ENCODE results near the gene LYPD1. TPM values are rescaled to one million over a fixed set of nuclear protein-coding genes. Genes with fewer than 3 reads are reported as not detected.
"Not testable (repeated sequence)": the region's sequence is repeated elsewhere in the genome, so short reads cannot be mapped to it uniquely, and the experiment has no call there.

Gene LYPD1
- not detected in 2 replicates for total RNA-seq (2014; rRNA removed)
- 0.21 TPM for polyA plus RNA-seq (2012)

GRCh38 chr2:132669908-132670495 lies at the start of gene LYPD1:
TSS of gene LYPD1 (minus strand) at chr2:132670205. CDS start at chr2:132669932, 273 bp downstream.
- no peak for DNase-seq (ENCODE audit: low read depth)

DNA sequence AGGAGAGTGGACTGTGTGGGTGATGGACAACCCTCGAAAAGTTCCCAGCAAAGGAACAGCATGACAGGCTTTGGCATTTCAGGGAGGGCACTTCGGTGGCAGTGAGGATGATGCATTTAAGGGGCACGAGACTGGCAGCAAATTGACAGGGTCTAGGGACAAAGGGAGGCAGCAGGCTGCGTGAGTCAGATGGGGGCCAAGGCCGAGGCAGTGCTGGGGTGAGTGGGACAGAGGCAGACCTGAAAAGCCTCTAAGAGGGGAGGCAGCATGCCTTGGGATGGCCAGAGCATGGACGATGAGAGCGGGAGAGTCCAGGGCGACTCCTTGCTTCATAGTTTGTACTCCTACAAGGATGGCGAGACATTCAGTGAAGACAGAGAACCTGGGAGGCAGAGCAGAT lies 49.5 kb upstream of the LYPD1 start:
- DNase-seq (ENCODE audit: low read depth), result no peak

DNA sequence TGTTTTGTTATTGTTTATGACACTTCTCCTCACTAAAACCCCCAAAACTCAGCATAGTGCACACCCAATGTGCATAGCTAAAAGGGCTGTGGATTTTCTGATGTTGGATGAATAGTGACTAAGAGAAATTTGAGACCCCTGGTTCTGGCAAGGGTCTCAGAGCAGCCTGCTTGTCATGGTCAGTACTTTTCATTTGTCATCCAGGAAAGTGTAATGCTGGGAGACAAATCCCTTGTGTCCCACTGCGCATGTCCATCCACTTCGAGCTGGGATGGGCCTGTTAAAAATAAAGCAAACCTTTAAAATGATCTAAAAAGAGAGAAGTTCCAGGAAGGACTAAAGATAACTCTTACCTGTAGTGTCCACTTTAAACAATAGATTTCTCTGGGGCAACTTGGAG lies 46.9 kb upstream of the LYPD1 start:
- DNase-seq (ENCODE audit: low read depth), result no peak

- DNase-seq (ENCODE audit: low read depth), result no peak
Observed at GRCh38 chr2:132715386-132716351, 45.7 kb upstream of the LYPD1 start.

- DNase-seq (ENCODE audit: low read depth), result no peak
Observed at GRCh38 chr2:132703396-132703795, 33.4 kb upstream of the LYPD1 start.

GRCh38 chr2:132701810-132702209 lies 31.8 kb upstream of the LYPD1 start:
- no peak for DNase-seq (ENCODE audit: low read depth)

- DNase-seq (ENCODE audit: low read depth), result not testable (repeated sequence)
Observed at GRCh38 chr2:132699802-132700201, 29.8 kb upstream of the LYPD1 start.

DNA sequence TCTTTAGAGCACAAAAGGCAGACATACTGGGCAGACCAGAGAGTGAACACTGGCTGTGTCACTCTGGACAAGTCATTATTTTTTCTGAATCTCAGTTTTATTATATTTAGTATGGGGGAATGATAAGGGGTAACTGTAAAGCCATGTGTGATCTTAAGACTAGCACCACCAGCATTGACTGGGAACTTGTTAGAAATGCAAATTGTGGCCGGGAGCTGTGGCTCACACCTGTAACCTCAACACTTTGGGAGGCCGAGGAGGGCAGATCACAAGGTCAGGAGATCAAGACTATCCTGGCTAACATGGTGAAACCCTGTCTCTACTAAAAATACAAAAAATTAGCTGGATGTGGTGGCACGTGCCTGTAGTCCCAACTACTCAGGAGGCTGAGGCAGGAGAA lies 28.3 kb upstream of the LYPD1 start:
- DNase-seq (ENCODE audit: low read depth), result not testable (repeated sequence)

GRCh38 chr2:132697556-132698205 lies 27.7 kb upstream of the LYPD1 start:
- no peak for DNase-seq (ENCODE audit: low read depth)

- no peak for DNase-seq (ENCODE audit: low read depth)
Observed at GRCh38 chr2:132692816-132693215, 22.8 kb upstream of the LYPD1 start.

- DNase-seq (ENCODE audit: low read depth), result no peak
Observed at GRCh38 chr2:132691556-132691955, 21.6 kb upstream of the LYPD1 start.

DNA sequence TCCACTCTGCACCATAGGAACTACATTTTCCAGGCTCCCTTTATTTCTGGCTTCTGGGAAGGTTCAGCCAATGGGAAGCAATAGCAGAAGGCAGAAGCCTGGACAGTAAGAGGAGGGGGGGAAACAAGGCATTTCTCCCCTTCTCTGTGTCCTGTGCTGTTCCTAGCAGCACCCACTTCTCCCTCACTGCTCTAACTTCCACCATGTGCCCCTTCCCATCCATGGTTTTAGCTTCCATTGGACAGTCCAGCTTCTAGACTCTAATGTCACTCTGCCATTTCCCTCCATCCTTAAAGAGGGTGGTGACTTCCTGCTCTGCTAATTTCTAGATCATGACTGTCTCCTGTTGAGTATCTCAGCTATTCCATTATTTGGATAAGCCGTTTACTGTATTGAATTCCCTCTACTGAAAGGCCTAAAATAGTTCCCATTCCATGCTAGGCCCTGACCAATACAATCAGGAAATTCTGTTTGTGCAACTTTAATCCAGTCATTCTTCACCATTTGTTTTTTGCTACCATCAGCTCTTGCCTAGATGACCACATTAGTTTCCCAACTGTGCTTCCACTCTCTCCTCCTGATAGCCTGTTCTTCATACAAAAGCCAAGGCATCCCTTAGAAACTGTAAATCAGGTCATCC lies 20.8 kb upstream of the LYPD1 start:
- DNase-seq (ENCODE audit: low read depth), result no peak

DNA sequence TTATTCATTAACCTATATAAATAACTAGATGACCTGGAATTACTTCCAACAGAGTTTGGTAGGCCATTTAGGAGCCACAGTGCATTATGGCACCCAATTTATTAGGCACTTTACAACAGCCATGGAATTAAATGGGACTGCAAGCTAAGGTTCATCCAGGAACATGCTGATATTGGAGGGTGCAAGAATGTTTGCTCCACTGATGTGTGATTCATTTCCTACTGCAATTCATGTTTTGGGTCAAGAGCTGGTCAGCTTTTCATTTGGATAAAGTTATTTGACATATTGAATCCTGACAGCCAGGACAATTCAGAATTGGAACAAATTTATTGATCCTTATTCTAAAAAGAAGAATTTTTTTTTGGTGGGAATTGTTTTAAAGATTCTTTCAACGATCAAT lies 11.8 kb upstream of the LYPD1 start:
- DNase-seq (ENCODE audit: low read depth), result no peak

- no peak for DNase-seq (ENCODE audit: low read depth)
Observed at GRCh38 chr2:132680544-132680943, 10.5 kb upstream of the LYPD1 start.

GRCh38 chr2:132678483-132678882 lies 8.5 kb upstream of the LYPD1 start:
- no peak for DNase-seq (ENCODE audit: low read depth)

DNA sequence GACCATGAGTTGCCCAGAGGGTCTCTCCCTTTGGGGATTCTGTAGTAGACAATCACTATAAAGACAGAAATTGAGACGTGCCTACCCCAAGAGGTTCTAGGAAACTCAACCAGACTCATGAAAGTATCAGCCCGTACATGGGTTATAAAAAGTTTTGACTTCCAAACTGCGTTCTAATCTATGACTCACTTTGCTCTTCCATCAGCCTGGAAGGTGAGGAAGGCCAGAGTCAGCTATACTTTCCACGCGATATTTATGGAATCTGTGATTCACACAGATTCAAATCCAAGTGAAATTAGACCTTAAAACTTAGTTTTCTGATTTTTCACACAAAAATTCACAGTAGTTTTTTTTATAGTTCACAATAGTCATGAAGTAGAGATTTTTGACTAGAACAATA lies 7.7 kb upstream of the LYPD1 start:
- no peak for DNase-seq (ENCODE audit: low read depth)

- no peak for DNase-seq (ENCODE audit: low read depth)
Observed at GRCh38 chr2:132676999-132677398, 7.0 kb upstream of the LYPD1 start.

DNA sequence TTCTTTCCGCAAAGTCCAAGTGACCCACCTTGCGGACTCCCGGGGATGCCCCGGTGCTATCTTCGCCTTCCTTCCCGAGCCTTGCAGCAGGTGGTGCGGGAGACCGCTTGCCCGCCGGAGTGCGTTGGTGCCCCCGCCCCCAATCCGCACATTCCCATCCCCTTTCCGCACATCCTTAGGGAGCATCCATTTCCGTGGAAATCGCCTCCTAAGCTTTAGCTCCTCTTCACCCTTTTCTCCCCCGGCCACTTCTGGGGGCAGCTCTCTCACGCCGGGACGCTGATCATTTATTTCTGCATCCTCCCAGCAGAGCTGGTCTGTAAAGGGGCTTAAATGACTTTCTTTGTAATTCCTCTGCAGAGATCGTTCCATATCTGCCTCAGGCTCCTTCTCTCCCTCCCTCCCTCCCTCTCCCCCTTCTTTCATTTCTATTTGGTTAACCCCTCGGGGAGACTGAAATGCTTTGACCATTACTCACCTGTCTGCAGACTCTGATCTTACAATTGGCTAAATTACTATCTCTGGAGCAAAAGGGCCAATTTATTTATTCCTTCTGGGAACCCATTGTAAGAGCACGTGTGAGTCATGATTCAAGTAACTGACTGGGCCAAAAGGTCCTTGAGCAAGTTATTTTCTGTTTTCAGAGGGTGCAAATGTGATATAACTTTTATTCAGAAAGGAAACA lies 1.3 kb upstream of the LYPD1 start:
- peak; percentile 76 for DNase-seq (ENCODE audit: low read depth)

GRCh38 chr2:132670496-132671150 lies 618 bp upstream of the LYPD1 start:
- DNase-seq (ENCODE audit: low read depth), result no peak

GRCh38 chr2:132668987-132669907 lies 758 bp downstream of the LYPD1 start:
- no peak for DNase-seq (ENCODE audit: low read depth)
